ENCODE results near the gene HBA2.

The HBA2 gene

DNA sequence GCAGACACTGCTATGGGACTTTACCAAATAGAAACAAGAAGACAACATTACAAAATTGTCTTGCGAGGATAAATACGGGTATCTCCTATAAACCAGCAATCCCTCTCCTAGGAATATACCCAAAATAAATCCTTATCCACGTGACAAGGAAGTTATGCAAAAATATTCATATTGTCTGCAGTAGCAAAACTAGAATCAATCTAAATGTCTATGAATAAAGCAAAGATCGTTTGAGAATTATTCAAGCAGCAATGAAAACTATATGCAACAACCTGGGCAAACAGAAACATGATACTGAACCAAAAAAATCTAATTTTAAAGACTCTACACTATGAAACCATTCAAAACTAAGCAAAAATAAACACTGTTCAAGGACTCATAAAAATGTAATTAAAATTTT, 47.3 kb downstream of the HBA2 start:
- Histone ChIP-seq H3K27me3 (ENCODE audit: low read depth) (no peaks in the 10 kb centered on the region), H3K4me1 (no peaks in the 10 kb centered on the region; the same call in 1 of the 2 replicates), H3K36me3 (replicated peaks) (peaks cover 75% of the 10 kb centered on the region), H3K4me3 (no peak overlapping the region), H3K9me3 (no peaks in the 10 kb centered on the region)
- in situ Hi-C loops (cut with MboI; ENCODE audit: low sequenced_read_pairs): no loop called here
- no peak for DNase-seq (ENCODE audit: low spot score in 2 of 2)

Data from HAP-1 (cell line).